GM19193 (cell line): ENCODE measurements around the gene ANKLE2.

ENCODE experiments used
- POLR2A ChIP-seq: IDR thresholded peaks from 4 replicates; pipeline ENCODE4 v1.6.1; 2011; ENCODE audit not compliant: insufficient read depth, insufficient read length; ENCODE audit errors: extremely low read depth

The ANKLE2 gene

DNA sequence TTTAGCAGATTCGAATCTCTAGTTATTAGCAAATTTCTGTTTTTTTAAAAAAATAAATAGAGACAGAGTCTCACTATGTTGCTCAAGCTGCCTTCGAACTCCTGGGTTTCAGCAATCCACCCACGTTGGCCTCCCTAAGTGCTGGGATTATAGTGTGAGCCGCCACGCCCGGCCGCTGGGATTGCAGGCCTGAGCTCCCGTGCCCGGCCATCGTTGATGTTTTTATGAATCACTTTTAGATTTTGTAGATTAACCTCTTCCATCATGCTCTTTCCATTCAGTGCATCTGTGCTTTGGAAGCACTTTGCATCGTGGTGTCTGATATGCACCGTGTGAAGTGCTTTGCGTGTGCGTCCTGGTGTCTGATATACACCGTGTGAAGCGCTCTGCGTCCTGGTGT is 30.1 kb downstream of the ANKLE2 start:
- TF ChIP-seq POLR2A: no peak

- no peak for TF ChIP-seq POLR2A
Observed at GRCh38 chr12:132730353-132730752, 31.3 kb downstream of the ANKLE2 start.

DNA sequence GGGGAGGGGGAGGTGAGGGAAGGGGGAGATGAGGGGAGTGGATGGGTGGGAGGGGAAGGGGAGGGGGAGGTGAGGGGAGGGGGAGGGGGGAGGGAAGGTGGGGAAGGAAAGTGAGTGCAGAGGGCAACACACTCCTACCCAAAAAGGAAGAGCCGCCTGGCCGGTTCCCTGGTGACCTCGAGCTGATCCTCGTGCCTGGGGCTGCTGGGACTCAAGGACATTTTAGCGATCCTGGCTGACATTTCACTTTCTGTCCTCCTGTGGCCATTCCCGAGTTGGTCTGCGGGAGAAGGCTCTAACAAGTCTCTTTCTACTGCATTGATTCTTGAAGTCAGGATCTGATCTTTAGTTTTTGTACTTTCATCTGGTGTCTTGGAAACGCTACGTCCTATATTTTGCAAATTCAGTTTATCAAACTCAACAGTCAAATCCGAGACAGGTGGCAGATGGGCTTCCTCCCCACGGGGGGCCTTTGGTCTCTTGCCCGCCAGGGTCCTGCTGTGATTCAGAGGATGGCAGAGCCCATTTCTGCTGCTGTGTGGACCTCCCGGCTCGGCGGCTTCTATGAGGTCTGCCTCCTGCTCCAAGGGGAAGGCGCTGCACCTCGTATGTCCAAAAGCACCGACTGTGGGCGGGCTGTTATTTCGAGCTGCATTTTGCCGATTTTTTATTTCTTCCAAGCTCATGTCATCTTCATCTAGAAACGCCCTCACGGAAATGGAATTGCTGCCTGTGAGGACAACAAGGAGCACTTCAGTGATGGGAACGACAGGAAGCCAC is 31.9 kb downstream of the ANKLE2 start:
- peak; percentile 4 for TF ChIP-seq POLR2A

- no peak for TF ChIP-seq POLR2A
Observed at GRCh38 chr12:132728502-132728901, 33.1 kb downstream of the ANKLE2 start.

- TF ChIP-seq POLR2A: no peak
Observed at GRCh38 chr12:132727091-132727794, 34.4 kb downstream of the ANKLE2 start.

- no peak for TF ChIP-seq POLR2A
Observed at GRCh38 chr12:132726386-132726785, 35.2 kb downstream of the ANKLE2 start.

DNA sequence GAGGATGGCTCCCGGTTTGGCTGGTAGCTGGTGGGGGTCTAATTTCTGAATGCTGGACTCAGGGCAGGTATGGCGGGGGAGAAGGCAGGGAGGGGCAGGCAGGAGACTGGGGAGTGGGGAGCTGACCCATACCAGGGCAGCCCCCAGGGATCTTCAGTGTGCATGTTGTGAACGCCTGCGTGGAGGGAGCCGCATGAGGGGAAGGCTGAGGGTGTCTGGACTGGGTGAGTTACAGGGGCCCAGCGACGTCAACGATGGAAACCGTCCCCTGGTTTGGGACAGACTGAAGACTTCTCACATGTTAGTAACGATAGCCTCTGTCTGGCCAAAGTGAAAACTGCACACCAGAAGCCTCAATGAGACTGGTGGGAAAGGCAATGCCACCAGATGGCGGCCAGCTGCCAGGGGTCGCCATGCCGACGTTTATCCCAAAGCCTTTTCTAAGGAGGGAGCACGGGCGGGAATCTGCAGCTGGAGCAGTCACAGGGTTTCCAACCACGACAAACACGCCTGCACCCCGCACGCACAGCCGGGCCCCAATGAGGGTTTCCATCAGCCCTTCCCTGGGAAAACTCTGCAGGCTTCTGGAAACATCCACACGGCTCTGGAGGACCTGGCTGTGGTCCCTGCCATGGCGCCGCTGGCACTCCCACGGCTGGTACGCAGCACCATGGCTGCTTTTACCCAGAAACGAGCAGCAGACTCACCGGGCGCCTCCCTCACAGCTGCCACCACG is 37.0 kb downstream of the ANKLE2 start:
- no peak for TF ChIP-seq POLR2A

DNA sequence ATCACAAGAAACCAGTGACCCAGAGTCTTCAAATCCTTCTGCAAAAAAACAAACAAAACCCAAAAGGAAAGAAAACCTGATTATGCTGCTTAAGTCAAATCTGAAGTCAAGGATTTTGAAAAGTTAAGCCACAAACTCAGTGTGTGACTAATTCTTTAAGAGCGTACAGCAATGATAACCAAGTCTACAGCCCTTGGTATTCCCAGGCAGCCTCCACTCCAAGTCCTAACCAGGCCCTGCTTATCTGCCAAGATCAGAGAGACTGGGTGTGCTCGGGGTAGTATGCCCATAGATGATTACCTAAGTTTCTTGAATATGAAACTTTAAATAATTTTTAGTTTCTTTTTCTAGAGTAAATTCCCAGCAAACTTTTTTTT is 37.9 kb downstream of the ANKLE2 start:
- TF ChIP-seq POLR2A: no peak

- TF ChIP-seq POLR2A: peak; percentile 34
Observed at GRCh38 chr12:132723015-132723763, 38.4 kb downstream of the ANKLE2 start.

DNA sequence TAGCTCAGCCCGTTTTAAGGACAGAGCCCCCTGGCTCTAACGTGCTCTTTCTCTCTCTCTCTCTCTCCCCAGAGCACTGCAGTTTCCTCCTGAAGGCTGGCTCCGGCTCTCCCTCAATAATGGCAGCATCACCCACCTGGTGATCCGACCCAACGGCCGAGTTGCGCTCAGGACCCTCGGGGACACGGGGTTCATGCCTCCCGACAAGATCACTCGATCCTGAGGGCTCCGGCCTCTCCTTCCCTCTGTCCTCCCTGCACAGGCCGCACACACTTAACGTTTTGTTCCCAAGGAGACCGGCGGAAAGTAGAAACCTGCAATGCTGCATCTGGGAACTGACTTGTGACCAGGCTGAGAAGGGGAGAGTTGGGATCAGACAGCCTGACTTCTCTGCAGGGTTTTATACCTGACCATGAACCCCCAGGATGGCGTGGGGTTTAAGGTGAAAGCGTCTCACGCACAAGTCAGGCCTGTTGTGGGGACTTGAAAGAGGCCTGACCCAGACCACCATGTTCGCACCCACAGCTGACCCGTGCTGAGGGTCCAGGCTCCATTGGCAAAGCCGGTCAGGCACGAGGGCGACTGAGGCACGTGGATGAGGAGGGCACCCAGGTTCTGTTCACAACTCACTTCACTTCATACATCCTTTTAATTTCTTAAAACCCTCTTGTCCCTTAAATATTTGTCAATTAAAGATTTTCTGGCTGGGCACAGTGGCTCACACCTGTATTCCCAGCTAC is 40.9 kb downstream of the ANKLE2 start:
- TF ChIP-seq POLR2A: peak; percentile 6

DNA sequence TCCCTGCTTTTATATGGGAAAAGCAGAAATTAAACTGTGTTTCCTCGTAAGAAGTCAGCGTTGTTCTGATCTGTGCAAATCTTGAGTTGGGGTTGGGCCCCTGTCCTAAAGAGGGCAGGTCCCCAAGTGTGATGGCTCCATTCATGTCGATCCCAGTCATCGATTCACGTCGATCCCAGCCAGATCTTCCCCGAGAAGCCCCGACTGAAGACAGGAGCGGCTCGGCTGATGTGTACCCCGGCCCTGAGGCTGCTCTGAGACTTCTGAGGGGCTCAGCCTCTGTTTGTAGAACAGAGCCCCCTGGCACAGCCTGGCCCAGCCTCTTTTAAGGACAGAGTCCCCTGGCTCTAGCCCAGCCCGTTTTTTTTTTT is 41.7 kb downstream of the ANKLE2 start:
- TF ChIP-seq POLR2A: no peak

GRCh38 chr12:132719141-132719953 is 42.3 kb downstream of the ANKLE2 start:
- TF ChIP-seq POLR2A: no peak

- no peak for TF ChIP-seq POLR2A
Observed at GRCh38 chr12:132718644-132719043, 43.0 kb downstream of the ANKLE2 start.
